ENCODE measurements around the gene LGR4.

LGR4 gene

GRCh38 chr11:27433742-27434141 is 38.8 kb downstream of the LGR4 start:
- in situ Hi-C loops (cut with HindIII; ENCODE audit: low sequenced_read_pairs): no loop called here

GRCh38 chr11:27431808-27432207 is 40.8 kb downstream of the LGR4 start:
- in situ Hi-C loops (cut with HindIII; ENCODE audit: low sequenced_read_pairs): no loop called here

- in situ Hi-C loops (cut with HindIII; ENCODE audit: low sequenced_read_pairs): no loop called here
Measured at GRCh38 chr11:27429761-27430393, 42.7 kb downstream of the LGR4 start.

- in situ Hi-C loops (cut with HindIII; ENCODE audit: low sequenced_read_pairs): no loop called here
Measured at GRCh38 chr11:27427183-27427980, 45.2 kb downstream of the LGR4 start.

- in situ Hi-C loops (cut with HindIII; ENCODE audit: low sequenced_read_pairs): no loop called here
Measured at GRCh38 chr11:27425814-27426213, 46.8 kb downstream of the LGR4 start.

- in situ Hi-C loops (cut with HindIII; ENCODE audit: low sequenced_read_pairs): no loop called here
Measured at GRCh38 chr11:27423125-27423524, 49.5 kb downstream of the LGR4 start.

- in situ Hi-C loops (cut with HindIII; ENCODE audit: low sequenced_read_pairs): no loop called here
Measured at GRCh38 chr11:27421819-27422494, 50.6 kb downstream of the LGR4 start.

- in situ Hi-C loops (cut with HindIII; ENCODE audit: low sequenced_read_pairs): no loop called here
Measured at GRCh38 chr11:27420722-27421572, 51.6 kb downstream of the LGR4 start.

GRCh38 chr11:27420217-27420616 is 52.4 kb downstream of the LGR4 start:
- in situ Hi-C loops (cut with HindIII; ENCODE audit: low sequenced_read_pairs): no loop called here

- in situ Hi-C loops (cut with HindIII; ENCODE audit: low sequenced_read_pairs): no loop called here
Measured at GRCh38 chr11:27418356-27418755, 54.2 kb downstream of the LGR4 start.

GRCh38 chr11:27416568-27417176 is 55.9 kb downstream of the LGR4 start:
- in situ Hi-C loops (cut with HindIII; ENCODE audit: low sequenced_read_pairs): no loop called here

GRCh38 chr11:27414644-27415043 is 57.9 kb downstream of the LGR4 start:
- in situ Hi-C loops (cut with HindIII; ENCODE audit: low sequenced_read_pairs): no loop called here

GRCh38 chr11:27413218-27413617 is 59.4 kb downstream of the LGR4 start:
- in situ Hi-C loops (cut with HindIII; ENCODE audit: low sequenced_read_pairs): no loop called here

- in situ Hi-C loops (cut with HindIII; ENCODE audit: low sequenced_read_pairs): no loop called here
Measured at GRCh38 chr11:27412192-27412691, 60.3 kb downstream of the LGR4 start.

- in situ Hi-C loops (cut with HindIII; ENCODE audit: low sequenced_read_pairs): no loop called here
Measured at GRCh38 chr11:27411328-27411727, 61.3 kb downstream of the LGR4 start.

GRCh38 chr11:27410272-27410671 is 62.3 kb downstream of the LGR4 start:
- in situ Hi-C loops (cut with HindIII; ENCODE audit: low sequenced_read_pairs): no loop called here

GRCh38 chr11:27409742-27410141 is 62.8 kb downstream of the LGR4 start:
- in situ Hi-C loops (cut with HindIII; ENCODE audit: low sequenced_read_pairs): no loop called here

- in situ Hi-C loops (cut with HindIII; ENCODE audit: low sequenced_read_pairs): no loop called here
Measured at GRCh38 chr11:27409049-27409448, 63.5 kb downstream of the LGR4 start.

- in situ Hi-C loops (cut with HindIII; ENCODE audit: low sequenced_read_pairs): no loop called here
Measured at GRCh38 chr11:27408246-27408800, 64.3 kb downstream of the LGR4 start.

Data from endothelial cell of hepatic sinusoid (primary cell).